Measurements from ENCODE around the gene FAM81A. TPM values are rescaled to one million over a fixed set of nuclear protein-coding genes. Genes with fewer than 3 reads are reported as not detected.
"Not testable (repeated sequence)": the region's sequence is repeated elsewhere in the genome, so short reads cannot be mapped to it uniquely, and the experiment has no call there.

Gene FAM81A
- total RNA-seq, 2 experiments from 2014 or later, result 2.0 to 2.2 TPM

DNA sequence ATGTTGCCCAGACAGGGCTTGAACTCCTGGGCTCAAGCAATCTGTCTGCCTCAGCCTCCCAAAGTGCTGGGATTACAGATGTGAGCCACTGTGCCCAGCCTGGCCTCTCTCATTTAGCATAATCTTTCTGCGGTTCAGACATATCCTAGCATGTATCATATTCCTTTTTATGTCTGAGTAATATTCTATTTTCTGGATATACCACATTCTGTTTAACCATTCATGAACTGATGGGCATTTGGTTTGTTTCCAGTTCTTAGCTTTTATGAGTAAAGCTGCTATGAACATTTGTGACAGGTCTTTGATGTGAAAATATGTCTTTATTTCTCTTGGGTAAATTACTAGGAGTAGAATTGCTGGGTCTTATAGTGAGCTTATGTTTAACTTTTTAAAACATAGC, 23.5 kb downstream of the FAM81A start:
- Mint-ChIP-seq H3K36me3 (peaks cover 9% of the 10 kb centered on the region), H3K4me3 (no peak overlapping the region), H3K9me3 (peaks cover 19% of the 10 kb centered on the region)

DNA sequence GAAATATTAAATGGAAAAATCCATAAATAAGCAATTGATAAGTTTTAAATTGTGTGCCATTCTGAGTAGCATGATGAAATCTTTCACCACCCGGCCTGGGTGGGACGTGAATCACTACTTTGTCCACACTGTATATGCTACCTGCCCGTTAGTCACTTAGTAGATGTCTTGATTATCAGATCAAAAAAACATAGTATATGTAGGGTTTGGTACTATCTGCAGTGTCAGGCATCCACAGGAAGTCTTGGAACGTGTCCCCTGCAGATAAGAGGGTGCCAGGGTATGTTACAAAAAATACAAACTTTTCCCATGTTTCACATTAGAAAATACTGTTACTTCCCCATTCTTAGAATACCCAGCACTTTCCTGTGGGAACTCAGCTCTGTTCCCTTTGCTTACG, 35.2 kb downstream of the FAM81A start:
- Mint-ChIP-seq H3K9me3 (no peaks in the 10 kb centered on the region), H3K36me3 (no peaks in the 10 kb centered on the region), H3K4me1 (no peaks in the 10 kb centered on the region), H3K27ac (no peak overlapping the region), H3K27me3 (peaks cover 42% of the 10 kb centered on the region), H3K4me3 (no peak overlapping the region)
- POLR2A ChIA-PET, result no interaction called here
- DNase-seq, result no peak
- ATAC-seq (ENCODE audit: low read depth), result no peak

More for the DNA sequence above, 23.5 kb downstream of the FAM81A start:
- POLR2A ChIA-PET, result no interaction called here
- Mint-ChIP-seq H3K27ac (no peak overlapping the region), H3K27me3 (peaks cover 21% of the 10 kb centered on the region), H3K4me1 (no peaks in the 10 kb centered on the region)
- no peak for ATAC-seq (ENCODE audit: low read depth)
- no peak for DNase-seq

DNA sequence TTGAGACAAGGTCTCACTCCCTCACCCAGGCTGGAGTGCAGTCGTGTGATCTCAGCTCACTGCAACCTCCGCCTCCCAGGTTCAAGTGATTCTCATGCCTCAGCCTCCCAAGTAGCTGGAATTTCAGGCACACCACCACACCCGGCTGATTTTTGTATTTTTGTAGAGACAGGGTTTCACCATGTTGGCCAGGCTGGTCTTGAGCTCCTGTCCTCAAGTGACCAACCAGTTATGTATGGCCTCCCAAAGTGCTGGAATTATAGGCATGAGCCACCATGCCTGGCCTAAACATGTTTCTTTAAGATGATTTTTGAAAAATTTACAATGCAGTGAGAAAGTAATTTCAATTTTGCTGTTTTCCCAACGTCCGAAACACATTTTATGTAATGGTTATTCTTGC, 37.2 kb downstream of the FAM81A start:
- not testable (repeated sequence) for DNase-seq; ATAC-seq (ENCODE audit: low read depth)
- peaks cover 34% of the 10 kb centered on the region for H3K27me3 Mint-ChIP-seq

DNA sequence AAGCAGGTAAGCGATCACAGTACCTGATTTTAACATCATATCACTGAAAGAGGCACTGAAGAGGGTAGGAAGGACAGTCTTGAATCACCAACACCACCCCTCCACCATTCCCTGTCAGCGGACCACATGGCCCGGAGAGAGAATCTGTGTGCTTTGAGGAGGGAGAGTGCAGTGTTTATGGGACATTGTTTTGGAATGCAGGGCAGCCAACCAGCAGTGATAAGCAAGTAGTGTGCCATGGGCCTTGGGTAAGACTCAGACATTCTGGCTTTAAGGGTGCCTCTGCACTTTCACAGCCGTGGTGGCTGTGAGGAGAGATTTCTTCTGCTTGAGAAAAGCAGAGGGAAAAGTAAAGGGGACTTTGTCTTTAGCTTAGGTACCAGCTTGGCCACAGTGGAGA, 46.4 kb downstream of the FAM81A start:
- H3K27ac Mint-ChIP-seq, result no peak overlapping the region
- ATAC-seq (ENCODE audit: low read depth) (no peak), DNase-seq (no peak)
- peaks cover 2% of the 10 kb centered on the region for H3K4me1 Mint-ChIP-seq
- H3K27me3 Mint-ChIP-seq, result peaks cover 43% of the 10 kb centered on the region
- H3K9me3 Mint-ChIP-seq, result peaks cover under 1% of the 10 kb centered on the region
- POLR2A ChIA-PET, result no interaction called here
- H3K36me3 Mint-ChIP-seq, result peaks cover 2% of the 10 kb centered on the region
- no peak overlapping the region for H3K4me3 Mint-ChIP-seq

More for the DNA sequence above, 37.2 kb downstream of the FAM81A start:
- H3K36me3 Mint-ChIP-seq, H3K4me1 Mint-ChIP-seq, H3K27ac Mint-ChIP-seq, POLR2A ChIA-PET, H3K4me3 Mint-ChIP-seq, H3K9me3 Mint-ChIP-seq: not testable (repeated sequence)

DNA sequence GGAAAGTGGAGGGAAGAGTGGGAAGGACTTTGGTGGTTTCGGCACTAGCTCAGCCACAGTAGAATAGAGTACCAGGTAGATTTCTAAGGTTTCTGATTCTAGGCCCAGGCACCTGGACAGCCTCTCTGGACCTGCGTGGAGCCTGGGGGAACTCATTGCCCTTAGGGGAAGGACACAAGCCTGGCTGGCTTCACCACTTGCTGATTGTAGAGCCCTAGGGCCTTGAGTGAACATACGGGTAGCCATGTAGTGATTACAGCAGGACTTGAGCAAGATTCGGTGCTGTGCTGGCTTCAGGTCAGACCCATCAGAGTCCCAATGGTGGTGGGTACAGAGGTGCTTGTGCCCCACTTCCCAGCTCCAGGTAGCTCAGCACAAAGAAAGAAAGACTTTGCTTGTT, 47.0 kb downstream of the FAM81A start:
- H3K4me3 Mint-ChIP-seq, result no peak overlapping the region
- H3K27me3 Mint-ChIP-seq, result peaks cover 45% of the 10 kb centered on the region
- POLR2A ChIA-PET, result no interaction called here
- DNase-seq (no peak), ATAC-seq (ENCODE audit: low read depth) (no peak)
- H3K9me3 Mint-ChIP-seq, result peaks cover 1% of the 10 kb centered on the region
- H3K36me3 Mint-ChIP-seq, result peaks cover 2% of the 10 kb centered on the region
- no peak overlapping the region for H3K27ac Mint-ChIP-seq
- H3K4me1 Mint-ChIP-seq, result peaks cover 2% of the 10 kb centered on the region

DNA sequence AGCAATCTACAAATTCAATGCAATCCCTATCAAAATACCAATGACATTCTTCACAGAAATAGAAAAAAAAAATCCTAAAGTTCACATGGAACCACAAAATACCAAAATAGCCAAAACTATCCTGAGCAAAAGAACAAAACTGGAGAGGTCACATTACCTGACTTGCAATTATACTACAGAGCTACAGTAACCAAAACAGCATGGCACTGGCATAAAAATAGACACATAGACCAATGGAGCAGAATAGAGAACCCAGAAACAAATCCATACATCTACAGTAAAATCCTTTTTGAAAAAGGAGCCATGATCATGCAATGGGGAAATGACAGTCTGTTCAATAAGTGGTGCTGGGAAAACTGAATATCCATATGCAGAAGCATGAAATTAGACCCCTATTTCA, 51.5 kb downstream of the FAM81A start:
- DNase-seq; H3K9me3 Mint-ChIP-seq; H3K4me3 Mint-ChIP-seq; H3K27ac Mint-ChIP-seq; H3K36me3 Mint-ChIP-seq; POLR2A ChIA-PET; ATAC-seq (ENCODE audit: low read depth); H3K4me1 Mint-ChIP-seq: not testable (repeated sequence)
- peaks cover 41% of the 10 kb centered on the region for H3K27me3 Mint-ChIP-seq

DNA sequence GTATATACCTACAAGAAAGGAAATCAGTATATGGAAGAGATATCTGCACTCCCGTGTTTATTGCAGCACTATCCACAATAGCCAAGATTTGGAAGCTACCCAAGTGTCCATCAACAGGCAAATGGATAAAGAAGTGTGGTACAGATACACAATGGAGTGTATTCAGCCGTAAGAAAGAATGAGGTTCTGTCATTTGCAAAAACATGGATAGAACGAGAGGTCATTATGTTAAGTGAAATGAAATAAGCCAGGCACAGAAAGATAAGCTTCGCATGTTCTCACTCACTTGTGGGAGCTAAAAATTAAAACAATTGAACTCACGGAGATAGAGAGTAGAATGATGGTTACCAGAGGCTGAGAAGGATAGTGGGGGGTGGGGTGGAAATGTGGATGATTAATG, 53.1 kb downstream of the FAM81A start:
- POLR2A ChIA-PET, result no interaction called here
- Mint-ChIP-seq H3K27me3 (peaks cover 35% of the 10 kb centered on the region), H3K4me1 (peaks cover 4% of the 10 kb centered on the region), H3K9me3 (peaks cover 1% of the 10 kb centered on the region), H3K27ac (no peak overlapping the region), H3K4me3 (no peak overlapping the region), H3K36me3 (peaks cover 2% of the 10 kb centered on the region)
- DNase-seq (no peak), ATAC-seq (ENCODE audit: low read depth) (no peak)

DNA sequence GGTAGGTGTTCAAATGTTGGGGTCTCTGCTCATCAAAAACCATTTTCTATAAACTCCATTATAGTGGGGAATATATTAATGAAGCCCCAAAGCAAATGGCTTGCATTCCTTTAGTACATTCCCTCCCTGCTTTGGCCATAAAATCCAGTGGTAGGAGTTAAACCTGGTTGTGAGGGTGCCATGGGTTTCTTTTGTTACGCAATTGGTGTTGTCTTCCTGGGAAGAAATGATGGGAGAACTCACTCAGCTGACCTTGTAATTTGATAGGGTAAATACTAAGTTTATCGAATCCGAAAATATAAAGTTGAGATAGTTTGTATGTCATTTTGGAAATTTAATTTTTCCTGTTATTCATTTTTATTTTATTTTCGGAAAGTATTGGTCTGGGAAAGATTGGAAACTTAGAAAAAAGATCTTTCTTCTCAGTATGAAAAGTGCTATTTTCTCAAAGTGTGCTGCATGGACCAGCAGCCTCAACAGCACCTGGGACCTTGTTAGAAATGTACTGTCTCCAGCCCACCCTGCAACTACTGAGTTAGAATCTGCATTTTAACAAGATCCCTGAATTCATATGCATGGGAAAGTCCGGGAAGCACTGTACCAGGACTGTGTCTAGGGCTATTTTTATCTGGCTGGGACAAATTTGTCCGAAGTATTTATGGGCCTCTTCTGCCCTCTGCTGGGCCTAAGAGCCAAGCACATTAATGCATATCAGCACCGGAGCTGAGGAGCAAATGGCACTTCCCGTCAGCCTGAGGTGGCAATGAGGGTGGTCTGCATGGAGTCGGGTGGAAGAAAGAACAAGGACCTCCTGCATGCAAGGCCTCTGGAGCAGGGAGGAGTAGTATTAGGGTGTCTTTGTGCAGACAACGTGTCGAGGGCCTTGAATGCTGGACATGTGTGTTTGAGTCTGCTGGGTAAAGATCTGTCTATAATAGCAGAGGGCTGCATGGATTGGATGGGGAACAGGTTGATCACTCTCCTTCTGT, 54.7 kb downstream of the FAM81A start:
- ATAC-seq (ENCODE audit: low read depth), result peak; percentile 83
- POLR2A ChIA-PET, result no interaction called here
- Mint-ChIP-seq H3K4me1 (peaks cover 4% of the 10 kb centered on the region), H3K27me3 (peaks cover 26% of the 10 kb centered on the region), H3K9me3 (peaks cover 1% of the 10 kb centered on the region), H3K4me3 (no peak overlapping the region), H3K27ac (no peak overlapping the region), H3K36me3 (peaks cover 2% of the 10 kb centered on the region)
- peak; percentile 51 for DNase-seq

DNA sequence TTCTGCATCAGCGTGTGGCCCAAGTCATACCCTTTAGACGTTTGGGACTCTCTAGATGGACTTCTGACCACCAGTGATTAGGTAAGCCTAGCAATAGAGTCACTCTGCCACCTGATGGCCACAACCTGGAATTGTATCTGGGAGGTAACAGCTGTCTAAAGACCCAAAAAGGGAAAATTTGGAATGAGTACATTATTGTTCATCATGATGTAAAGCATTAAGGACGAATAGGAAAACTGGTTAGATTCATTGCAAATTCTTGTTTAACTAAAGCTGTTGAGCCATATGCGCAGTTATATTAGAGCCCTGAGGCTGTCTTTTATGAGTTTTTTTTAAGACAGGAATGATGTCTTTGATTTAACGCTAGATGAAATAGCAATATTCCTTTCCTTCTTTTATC, 63.6 kb downstream of the FAM81A start:
- H3K4me1 Mint-ChIP-seq, result peaks cover under 1% of the 10 kb centered on the region
- H3K27ac Mint-ChIP-seq, result no peak overlapping the region
- ATAC-seq (ENCODE audit: low read depth) (no peak), DNase-seq (no peak)
- H3K9me3 Mint-ChIP-seq, result no peaks in the 10 kb centered on the region
- no peaks in the 10 kb centered on the region for H3K36me3 Mint-ChIP-seq
- H3K4me3 Mint-ChIP-seq, result no peak overlapping the region
- peaks cover 8% of the 10 kb centered on the region for H3K27me3 Mint-ChIP-seq
- POLR2A ChIA-PET, result no interaction called here

DNA sequence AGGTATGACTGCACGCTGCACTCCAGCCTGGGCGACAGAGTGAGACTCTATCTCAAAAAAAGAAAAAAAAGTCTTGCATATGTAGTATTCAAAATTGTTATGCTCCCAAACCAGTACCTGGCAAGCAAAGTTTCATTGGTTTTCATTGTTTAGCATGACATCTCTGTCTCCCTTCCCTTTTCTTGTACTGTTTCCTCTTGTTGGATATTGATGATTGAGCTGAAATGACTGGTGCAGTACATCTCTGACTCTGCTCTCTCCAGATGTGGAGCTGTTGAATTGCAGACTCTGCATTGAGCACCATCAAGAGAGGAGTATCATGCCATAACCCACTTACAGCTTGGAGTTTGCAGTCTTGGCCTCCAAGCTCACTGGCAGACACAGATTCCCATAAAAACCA, 77.2 kb downstream of the FAM81A start:
- no peak for DNase-seq
- ATAC-seq (ENCODE audit: low read depth), result no peak
- H3K9me3 Mint-ChIP-seq, result no peaks in the 10 kb centered on the region
- no peaks in the 10 kb centered on the region for H3K36me3 Mint-ChIP-seq
- H3K27me3 Mint-ChIP-seq, result peaks cover 17% of the 10 kb centered on the region
- H3K4me1 Mint-ChIP-seq, result peaks cover 2% of the 10 kb centered on the region
- POLR2A ChIA-PET, result interaction anchor here (0.5 kb wide), 1 partner anchor 108 kb away, joined by 3 read pairs; no protein-coding TSS in a partner anchor
- no peak overlapping the region for H3K4me3 Mint-ChIP-seq
- no peak overlapping the region for H3K27ac Mint-ChIP-seq

DNA sequence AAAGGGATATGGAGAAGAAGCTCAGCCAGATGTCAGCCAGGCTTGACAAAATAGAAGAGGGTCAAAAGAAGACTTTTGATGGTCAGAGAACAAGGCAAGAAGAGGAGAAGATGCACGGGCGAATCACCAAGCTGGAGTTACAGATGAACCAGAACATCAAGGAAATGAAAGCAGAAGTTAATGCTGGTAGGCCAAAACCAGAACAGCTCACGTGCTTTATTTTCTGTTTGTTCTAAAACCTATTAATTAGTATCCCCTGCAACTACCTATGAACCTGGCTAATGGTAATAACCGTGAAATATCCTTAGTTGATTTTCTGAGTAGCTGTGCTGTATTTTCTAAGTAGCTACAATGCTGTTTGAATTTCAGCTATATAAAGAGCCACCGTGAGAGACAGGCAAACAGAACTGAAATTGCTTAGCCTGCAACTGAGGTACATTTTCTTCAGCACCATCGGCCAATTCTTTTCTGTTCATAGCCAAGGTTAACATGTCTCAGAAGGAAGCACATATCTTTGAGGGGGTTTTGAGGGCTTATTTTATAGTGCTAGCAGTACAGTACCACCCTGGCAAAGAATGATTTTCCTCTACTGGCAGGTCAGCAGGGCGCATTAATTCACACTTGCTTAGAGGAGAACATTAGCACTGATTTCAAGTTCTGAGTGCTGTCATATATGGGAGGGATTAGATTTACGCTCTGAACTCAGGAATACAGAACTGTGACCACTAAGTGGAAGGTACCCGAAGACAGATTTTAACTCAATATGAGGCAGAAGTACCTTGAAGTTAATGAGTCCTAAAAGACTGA, 78.9 kb downstream of the FAM81A start:
- ATAC-seq (ENCODE audit: low read depth), result no peak
- Mint-ChIP-seq H3K27me3 (peaks cover 33% of the 10 kb centered on the region), H3K27ac (no peak overlapping the region), H3K36me3 (no peaks in the 10 kb centered on the region), H3K4me1 (peaks cover 2% of the 10 kb centered on the region), H3K9me3 (no peaks in the 10 kb centered on the region), H3K4me3 (no peak overlapping the region)
- POLR2A ChIA-PET, result interaction anchor here (0.6 kb wide), 1 partner anchor 11 kb away, joined by 3 read pairs; no protein-coding TSS in a partner anchor
- DNase-seq, result no peak

DNA sequence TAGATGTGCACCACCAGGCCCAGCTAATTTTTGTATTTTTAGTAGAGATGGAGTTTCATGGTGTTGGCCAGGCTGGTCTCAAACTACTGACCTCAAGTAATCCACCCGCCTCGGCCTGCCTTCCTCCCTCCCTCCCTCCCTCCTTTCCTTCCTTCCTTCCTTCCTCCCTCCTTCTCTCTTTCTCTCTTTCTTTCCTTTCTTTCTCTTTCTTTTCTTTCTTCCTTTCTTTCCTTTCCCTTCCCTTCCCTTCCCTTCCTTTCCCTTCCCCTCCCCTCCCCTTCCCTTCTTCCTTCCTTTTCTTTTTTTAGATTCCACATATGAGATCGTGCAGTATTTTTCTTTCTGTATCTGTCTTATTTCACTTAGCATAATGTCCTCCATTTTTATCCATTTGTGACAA, 81.3 kb downstream of the FAM81A start:
- POLR2A ChIA-PET, result no interaction called here
- H3K4me3 Mint-ChIP-seq, result no peak overlapping the region
- no peak overlapping the region for H3K27ac Mint-ChIP-seq
- H3K27me3 Mint-ChIP-seq, result peaks cover 44% of the 10 kb centered on the region
- peaks cover 19% of the 10 kb centered on the region for H3K4me1 Mint-ChIP-seq
- no peaks in the 10 kb centered on the region for H3K36me3 Mint-ChIP-seq
- DNase-seq (no peak), ATAC-seq (ENCODE audit: low read depth) (no peak)
- no peaks in the 10 kb centered on the region for H3K9me3 Mint-ChIP-seq

DNA sequence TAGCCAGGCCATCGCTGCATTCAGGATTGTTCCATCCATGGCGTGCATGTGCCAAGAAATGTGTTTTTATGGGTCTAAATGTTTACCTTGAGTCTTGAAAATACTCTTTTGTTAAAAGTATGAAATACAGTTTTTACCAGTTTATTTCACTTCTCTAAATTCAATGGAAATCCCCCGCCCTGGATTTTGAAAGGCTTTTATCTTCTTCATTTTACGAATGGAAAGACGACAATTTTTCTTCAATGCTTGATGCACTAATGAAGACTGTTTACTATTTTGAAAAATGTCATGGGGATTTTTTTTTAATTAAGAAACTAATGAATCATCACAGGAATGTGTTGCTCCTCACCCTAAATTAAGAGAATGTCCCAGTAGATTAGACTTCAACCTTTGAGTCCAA, 83.5 kb downstream of the FAM81A start:
- DNase-seq, result no peak
- Mint-ChIP-seq H3K27me3 (peaks cover 43% of the 10 kb centered on the region), H3K9me3 (no peaks in the 10 kb centered on the region), H3K4me3 (no peak overlapping the region), H3K27ac (no peak overlapping the region), H3K36me3 (no peaks in the 10 kb centered on the region), H3K4me1 (peaks cover 22% of the 10 kb centered on the region)
- no peak for ATAC-seq (ENCODE audit: low read depth)
- POLR2A ChIA-PET, result no interaction called here
